Naive B cell (primary cell): ENCODE measurements around the gene ZNF469. TPM values are rescaled to one million over a fixed set of nuclear protein-coding genes. Genes with fewer than 3 reads are reported as not detected.

ENCODE experiments used
- ATAC-seq, 2 donors: fragments of 150-1000 bp; cut with Tn5 transposase; 2 replicates each; pipeline ENCODE4 v1.10.0; 2021; ENCODE audit warnings: low read depth in 2 of 2, mild to moderate bottlenecking in 2 of 2, moderate library complexity in 2 of 2
- DNase-seq: peaks from one replicate; pipeline ENCODE4 v3.0.0; 2022
- H3K27ac Mint-ChIP-seq, 6 donors: one replicate each; pipeline ENCODE4 v1.8.0; 2020 to 2022; ENCODE audit warnings: mild to moderate bottlenecking in 6 of 6, mixed read lengths in 6 of 6, moderate library complexity in 5 of 6, inconsistent platforms in 2 of 6
- H3K27me3 Mint-ChIP-seq, 3 donors: one replicate each; pipeline ENCODE4 v1.8.0; 2021 to 2022; ENCODE audit warnings: mixed read lengths in 3 of 3, mild to moderate bottlenecking in 1 of 3
- H3K36me3 Mint-ChIP-seq, 2 donors: one replicate each; pipeline ENCODE4 v1.8.0; 2020 to 2022; ENCODE audit warnings: mixed read lengths in 2 of 2, inconsistent platforms in 1 of 2, mild to moderate bottlenecking in 1 of 2
- H3K4me1 Mint-ChIP-seq, 3 donors: one replicate each; pipeline ENCODE4 v1.8.0; 2020 to 2022; ENCODE audit warnings: mixed read lengths in 3 of 3, inconsistent platforms in 1 of 3, mild to moderate bottlenecking in 1 of 3, moderate library complexity in 1 of 3
- H3K4me3 Mint-ChIP-seq, 8 donors: one replicate each; pipeline ENCODE4 v1.8.0; 2020 to 2022; ENCODE audit warnings: mild to moderate bottlenecking in 8 of 8, mixed read lengths in 8 of 8, moderate library complexity in 8 of 8, inconsistent platforms in 2 of 8
- H3K9me3 Mint-ChIP-seq, 7 donors: one replicate each; pipeline ENCODE4 v1.8.0; 2020 to 2022; ENCODE audit warnings: mixed read lengths in 7 of 7, mild to moderate bottlenecking in 5 of 7, inconsistent platforms in 2 of 7, moderate library complexity in 1 of 7
- polyA plus RNA-seq, 6 donors: library from polyadenylated mRNA; unstranded; fragments of 300-500 nt; fragmentation: Illumina TruSeq; gene quantifications; one replicate each; pipeline ENCODE4 v1.2.3, GENCODE V29; 2021; ENCODE audit warnings: low read depth in 6 of 6

The ZNF469 gene
- polyA plus RNA-seq, 6 donors from 2014 or later, result 0.08 to 0.44 (median 0.15) TPM; not detected in 1

DNA sequence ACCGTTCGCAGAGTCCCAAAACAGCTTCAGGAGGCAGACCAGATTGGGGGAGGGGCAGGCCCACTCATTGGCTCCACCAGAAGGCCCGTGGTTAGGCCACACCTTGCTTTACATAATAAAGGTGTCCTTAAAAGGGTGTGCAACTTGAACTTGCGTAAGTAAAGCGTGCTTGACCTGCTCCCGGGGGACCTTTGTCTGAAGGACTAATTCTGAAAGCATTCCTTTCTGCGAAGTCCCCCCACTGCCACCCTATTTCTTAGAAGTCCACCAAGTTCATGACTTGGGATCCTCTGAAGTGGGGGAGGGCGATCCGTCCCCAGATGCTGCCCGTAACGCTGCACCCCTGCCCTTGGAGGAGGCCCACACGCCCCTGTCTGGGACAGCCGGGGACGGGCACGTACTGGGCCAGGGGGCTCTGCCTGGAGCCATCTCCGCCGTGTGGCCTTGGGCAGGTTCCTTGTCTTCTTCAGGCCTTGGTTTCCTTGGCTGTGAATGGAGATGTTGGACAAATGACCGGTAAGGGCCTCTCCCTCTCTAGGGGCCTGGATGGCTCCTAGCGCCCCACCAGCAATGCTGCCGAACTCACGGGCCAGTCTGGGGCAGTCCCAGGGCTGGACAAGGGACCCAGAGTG is 823 bp upstream of the ZNF469 start:
- Mint-ChIP-seq H3K27me3 (peaks cover 29 to 37% (median 35%) of the 10 kb centered on the region in 3 donors), H3K27ac (no peak overlapping the region), H3K4me1 (peaks cover 5 to 15% (median 8%) of the 10 kb centered on the region in 3 donors), H3K36me3 (no peaks in the 10 kb centered on the region), H3K4me3 (peak overlapping the region in 4 of 8 donors; percentile 70 to 84 (median 78)), H3K9me3 (no peaks in the 10 kb centered on the region)
- ATAC-seq, result no peak
- no peak for DNase-seq

DNA sequence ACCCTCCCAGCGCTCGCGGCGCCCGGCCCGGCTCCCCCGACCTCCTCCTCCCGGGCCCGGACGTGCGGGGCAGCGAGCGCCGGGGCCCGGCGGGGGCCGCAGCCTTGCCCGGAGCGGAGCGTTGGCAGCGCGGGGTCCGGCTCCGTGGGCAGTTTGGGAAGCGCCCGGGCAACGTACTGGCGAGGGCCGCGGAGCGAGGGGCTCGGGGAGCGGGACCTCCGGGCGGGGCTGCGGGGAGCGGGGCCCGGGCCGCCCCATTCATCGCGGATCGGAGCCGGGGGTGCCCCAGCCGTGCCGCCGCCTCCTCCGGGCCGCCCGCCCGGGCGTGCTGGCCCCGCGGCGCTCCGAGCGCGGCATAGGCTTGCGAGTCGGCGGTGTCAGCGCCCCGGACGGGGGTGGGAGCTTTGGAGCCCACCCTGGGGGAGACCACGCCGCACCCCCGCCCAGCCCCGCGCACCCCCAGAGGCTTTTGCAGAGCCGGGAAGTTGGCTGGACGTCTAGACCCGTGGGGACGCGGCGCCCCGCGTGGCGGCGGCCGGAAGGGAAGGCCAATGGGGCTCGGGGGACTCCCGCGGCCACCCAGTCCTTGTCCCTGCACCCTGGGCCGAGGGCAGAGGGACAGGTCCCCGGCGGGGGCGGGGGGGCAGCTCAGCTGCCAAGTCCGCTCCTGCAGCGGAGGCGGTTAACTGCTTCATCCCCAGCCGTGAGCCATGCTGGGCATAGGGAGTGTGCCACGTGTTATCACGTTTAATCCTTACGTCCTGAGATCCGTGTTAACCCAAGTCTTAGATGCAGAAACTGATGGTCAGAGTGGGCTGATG is 852 bp downstream of the ZNF469 start:
- DNase-seq (peak; percentile 24), ATAC-seq (peak; percentile 57 to 58)
- Mint-ChIP-seq H3K4me1 (peaks cover 5 to 15% (median 8%) of the 10 kb centered on the region in 3 donors), H3K4me3 (peak overlapping the region in 7 of 8 donors; percentile 32 to 78 (median 58)), H3K36me3 (no peaks in the 10 kb centered on the region), H3K27ac (peak overlapping the region in 1 of 6 donors; percentile 65), H3K27me3 (peaks cover 29 to 40% (median 35%) of the 10 kb centered on the region in 3 donors), H3K9me3 (no peaks in the 10 kb centered on the region)

DNA sequence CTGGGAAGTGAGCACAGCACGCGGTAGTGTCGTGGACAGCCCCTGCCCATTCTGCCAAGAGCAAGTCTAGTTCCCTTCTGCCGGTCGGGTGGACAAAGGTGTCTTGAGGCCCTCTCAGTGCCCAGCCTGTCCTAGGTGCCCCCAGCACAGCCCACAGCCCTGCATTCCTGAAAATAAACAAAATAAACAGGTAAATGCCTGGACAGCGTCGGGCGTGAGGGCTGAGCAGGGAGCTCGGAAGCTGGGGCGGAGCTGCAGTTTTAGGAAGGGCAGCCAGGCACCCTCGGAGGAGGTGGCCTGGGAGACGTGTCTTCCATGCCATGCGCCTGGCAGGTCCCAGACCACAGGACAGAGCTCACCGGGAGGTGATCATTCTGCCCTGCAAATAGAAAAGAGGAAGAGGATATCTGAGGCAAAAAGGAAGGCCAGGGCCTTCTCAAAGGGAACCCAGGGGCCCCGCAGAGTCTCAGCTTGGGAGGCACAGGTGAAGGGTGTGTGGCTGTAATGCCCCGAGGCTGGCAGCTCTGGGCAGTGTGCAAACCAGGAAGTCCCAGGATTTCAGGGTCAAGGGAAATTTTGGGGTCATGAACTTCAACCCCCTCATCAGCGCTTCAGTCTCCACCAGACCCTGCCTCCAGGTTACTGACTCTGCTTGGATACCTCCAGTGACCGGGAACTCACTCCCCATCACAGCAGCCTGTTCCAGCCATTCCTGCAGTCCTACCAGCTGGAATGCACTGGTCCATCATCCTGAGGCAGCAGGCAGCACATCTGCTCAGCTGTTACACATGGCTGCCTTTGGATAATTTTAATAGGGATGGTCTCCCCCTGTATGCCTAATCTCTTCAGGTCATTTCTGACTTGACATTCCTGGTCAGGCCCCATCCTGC is 1.7 kb downstream of the ZNF469 start:
- DNase-seq, result no peak
- ATAC-seq, result peak; percentile 15 to 36
- H3K4me3 Mint-ChIP-seq, result peak overlapping the region; percentile 32 to 78 (median 62)
- peaks cover 5 to 15% (median 8%) of the 10 kb centered on the region in 3 donors for H3K4me1 Mint-ChIP-seq
- H3K27ac Mint-ChIP-seq, result peak overlapping the region in 1 of 6 donors; percentile 65
- no peaks in the 10 kb centered on the region for H3K36me3 Mint-ChIP-seq
- no peaks in the 10 kb centered on the region for H3K9me3 Mint-ChIP-seq
- peaks cover 29 to 43% (median 42%) of the 10 kb centered on the region in 3 donors for H3K27me3 Mint-ChIP-seq

DNA sequence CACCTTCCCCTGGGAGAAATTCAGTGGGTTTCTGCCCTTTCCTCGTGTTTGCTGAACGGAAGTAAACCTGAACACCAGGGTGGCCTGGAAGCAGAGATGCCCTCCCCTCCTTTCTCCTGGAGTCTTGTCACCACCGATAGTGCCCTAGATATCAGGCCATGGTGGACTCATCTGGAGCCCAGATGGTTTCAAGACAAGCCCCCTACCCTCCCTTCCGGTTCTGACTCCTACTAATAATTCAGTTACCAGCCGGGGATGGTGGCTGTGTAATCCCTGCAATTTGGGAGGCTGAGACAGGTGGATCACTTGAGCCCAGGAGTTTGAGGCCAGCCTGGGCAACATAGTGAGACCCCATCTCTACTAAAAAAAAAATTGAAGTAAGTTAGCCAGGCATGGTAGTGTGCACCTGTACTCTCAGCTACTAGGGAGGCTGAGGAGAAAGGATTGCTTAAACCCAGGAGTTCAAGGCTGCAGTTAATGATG is 2.4 kb downstream of the ZNF469 start:
- H3K4me3 Mint-ChIP-seq, result peak overlapping the region in 6 of 8 donors; percentile 21 to 74 (median 50)
- ATAC-seq, result no peak

DNA sequence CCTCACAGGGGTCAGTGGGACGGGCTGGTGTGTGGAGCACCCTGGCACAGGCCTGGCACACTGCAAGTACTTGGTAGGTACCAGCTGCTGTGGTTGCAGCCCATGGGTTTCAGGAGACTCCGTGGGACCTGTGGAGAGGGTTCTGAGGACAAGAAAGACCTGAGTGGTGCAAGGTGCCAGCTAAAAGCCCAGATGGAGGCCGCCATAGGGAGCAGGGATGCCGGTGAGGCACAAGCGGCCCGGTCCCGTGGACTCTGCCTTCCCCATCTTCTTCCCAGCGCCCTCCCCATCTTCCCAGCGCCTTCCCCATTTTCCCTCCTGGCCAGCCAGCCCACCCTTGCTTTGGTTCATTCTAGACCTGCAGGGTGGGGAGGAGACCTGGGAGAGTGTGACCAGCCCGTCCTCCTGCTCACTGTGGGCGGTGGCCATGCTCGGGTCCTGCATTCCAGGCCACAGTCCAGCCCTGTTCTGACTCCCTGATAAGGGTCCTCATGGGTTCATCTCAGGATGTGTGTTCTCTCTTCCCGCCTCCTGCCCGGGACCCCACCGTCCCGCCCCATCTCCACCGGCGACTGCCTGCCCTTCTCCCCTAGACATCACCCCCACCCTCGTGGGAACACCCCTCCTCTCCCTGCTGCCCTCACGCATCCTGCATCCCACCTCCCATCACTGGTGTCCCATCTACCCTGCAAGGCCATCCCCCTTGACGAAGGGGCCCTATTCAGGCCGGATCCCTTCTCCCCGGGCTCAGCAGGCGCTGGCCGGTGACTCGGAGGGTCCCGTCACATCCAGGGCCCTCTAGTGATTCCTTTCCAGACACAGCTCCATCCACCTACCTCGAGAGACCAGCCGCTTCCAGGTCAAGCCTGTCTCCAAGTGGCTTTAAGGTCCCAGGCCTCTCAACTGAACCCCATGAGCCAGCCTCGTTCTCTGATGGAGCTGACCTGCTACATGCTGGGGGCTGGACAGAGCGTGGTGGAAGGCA is 3.4 kb downstream of the ZNF469 start:
- Mint-ChIP-seq H3K27me3 (peaks cover 29 to 59% (median 58%) of the 10 kb centered on the region in 3 donors), H3K9me3 (no peaks in the 10 kb centered on the region), H3K4me3 (peak overlapping the region in 2 of 8 donors; percentile 5 to 47), H3K36me3 (no peaks in the 10 kb centered on the region), H3K27ac (no peak overlapping the region), H3K4me1 (peaks cover 5 to 15% (median 8%) of the 10 kb centered on the region in 3 donors)
- DNase-seq (no peak), ATAC-seq (no peak)

More for the DNA sequence above, 2.4 kb downstream of the ZNF469 start:
- Mint-ChIP-seq H3K9me3 (no peaks in the 10 kb centered on the region), H3K27ac (peak overlapping the region in 1 of 6 donors; percentile 56), H3K36me3 (no peaks in the 10 kb centered on the region), H3K4me1 (peaks cover 5 to 15% (median 8%) of the 10 kb centered on the region in 3 donors), H3K27me3 (peaks cover 29 to 49% (median 49%) of the 10 kb centered on the region in 3 donors)
- DNase-seq, result no peak

DNA sequence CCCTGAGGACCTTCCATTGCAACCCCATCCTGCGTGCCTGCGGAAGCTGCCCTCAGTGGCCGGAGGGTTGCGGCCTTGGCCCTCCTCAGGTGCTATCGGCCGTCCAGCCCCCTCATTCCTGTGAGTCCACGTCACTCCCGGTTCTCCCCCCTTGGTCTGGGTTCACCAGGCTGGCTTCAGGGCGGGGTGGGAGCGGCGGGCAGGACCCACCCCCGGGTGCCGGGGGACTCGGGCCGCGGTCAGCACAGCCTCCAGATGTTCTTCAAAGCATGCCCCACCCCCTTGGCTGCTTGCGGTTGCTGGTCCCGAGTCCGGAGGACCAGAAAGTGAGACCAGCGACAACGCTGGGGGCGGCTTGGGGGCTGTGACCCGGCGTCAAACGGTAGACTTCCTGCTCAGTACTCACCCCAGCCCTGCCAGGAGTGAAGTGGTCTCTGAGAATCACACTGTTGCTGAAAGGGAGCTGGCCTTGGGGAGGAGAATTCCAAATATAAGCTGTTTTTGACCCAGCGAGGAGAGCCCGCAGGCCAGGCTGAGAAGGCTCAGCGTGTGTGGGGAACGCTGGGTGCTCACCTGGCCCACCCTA is 4.5 kb downstream of the ZNF469 start:
- no peak for ATAC-seq
- peaks cover 29 to 68% (median 59%) of the 10 kb centered on the region in 3 donors for H3K27me3 Mint-ChIP-seq
- H3K4me1 Mint-ChIP-seq, result peaks cover 5 to 15% (median 8%) of the 10 kb centered on the region in 3 donors
- H3K4me3 Mint-ChIP-seq, result no peak overlapping the region
- no peaks in the 10 kb centered on the region for H3K36me3 Mint-ChIP-seq
- no peak for DNase-seq
- no peaks in the 10 kb centered on the region for H3K9me3 Mint-ChIP-seq
- no peak overlapping the region for H3K27ac Mint-ChIP-seq

DNA sequence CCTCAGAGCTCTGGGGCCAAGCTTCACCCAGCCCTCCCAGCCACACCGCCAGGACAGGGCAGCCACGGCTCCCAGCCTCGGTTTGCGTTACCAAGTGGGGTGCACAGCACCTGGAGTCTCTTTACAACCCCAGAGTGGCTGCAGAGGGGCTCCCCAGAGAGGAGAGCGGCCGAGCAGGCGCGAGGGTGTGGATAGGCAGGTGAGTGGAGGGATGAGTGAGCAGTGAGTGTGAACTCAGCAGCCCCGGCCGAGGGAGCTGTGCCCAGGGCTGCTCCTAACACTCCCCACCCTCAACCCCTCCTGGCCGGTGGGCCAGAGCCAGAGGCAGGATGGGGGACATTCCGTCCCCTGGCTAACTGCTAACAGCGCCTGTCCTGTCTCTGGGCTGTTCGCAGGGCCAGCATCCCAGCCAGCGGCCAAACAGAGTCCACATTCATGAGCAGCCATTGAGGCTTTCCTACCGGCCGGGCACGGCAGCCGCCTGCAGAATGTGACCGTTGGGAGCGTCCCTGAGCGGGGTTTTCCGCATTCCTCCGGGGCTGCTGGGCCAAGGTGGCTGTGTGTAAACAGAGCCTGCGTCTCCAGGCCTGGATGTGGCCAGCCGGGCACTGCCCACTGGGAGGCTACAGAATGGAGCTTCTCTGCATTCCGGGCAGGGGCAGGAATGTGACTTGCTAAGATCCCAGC is 5.3 kb downstream of the ZNF469 start:
- Mint-ChIP-seq H3K9me3 (no peaks in the 10 kb centered on the region), H3K4me3 (no peak overlapping the region), H3K4me1 (peaks cover 5 to 12% (median 8%) of the 10 kb centered on the region in 3 donors), H3K27ac (no peak overlapping the region), H3K36me3 (no peaks in the 10 kb centered on the region), H3K27me3 (peaks cover 31 to 75% (median 61%) of the 10 kb centered on the region in 3 donors)
- ATAC-seq, result no peak
- no peak for DNase-seq

DNA sequence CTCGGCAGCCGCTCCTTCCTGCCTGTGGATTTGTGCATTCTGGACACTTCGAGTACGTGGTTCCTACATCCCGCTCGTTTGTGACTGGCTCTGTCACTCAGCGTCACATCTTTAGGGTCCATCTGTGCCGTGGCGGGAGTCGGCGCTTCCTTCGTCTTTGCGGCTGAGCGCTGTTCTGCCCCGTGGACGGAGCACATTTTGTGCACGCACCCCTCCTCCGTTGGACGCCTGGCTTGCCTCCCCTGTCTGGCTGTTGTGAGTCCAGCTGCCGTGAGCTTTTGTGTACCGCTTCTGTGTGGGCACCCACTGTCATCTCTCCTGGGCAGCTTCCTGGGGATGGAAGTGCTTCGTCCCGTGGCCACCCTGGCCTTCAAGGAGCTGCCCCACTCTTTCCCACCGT is 6.4 kb downstream of the ZNF469 start:
- peak overlapping the region in 1 of 6 donors; percentile 56 for H3K27ac Mint-ChIP-seq
- DNase-seq (no peak), ATAC-seq (no peak)
- peaks cover 3 to 9% (median 4%) of the 10 kb centered on the region in 3 donors for H3K4me1 Mint-ChIP-seq
- no peaks in the 10 kb centered on the region for H3K36me3 Mint-ChIP-seq
- H3K4me3 Mint-ChIP-seq, result no peak overlapping the region
- peaks cover 27 to 74% (median 58%) of the 10 kb centered on the region in 3 donors for H3K27me3 Mint-ChIP-seq
- no peaks in the 10 kb centered on the region for H3K9me3 Mint-ChIP-seq

DNA sequence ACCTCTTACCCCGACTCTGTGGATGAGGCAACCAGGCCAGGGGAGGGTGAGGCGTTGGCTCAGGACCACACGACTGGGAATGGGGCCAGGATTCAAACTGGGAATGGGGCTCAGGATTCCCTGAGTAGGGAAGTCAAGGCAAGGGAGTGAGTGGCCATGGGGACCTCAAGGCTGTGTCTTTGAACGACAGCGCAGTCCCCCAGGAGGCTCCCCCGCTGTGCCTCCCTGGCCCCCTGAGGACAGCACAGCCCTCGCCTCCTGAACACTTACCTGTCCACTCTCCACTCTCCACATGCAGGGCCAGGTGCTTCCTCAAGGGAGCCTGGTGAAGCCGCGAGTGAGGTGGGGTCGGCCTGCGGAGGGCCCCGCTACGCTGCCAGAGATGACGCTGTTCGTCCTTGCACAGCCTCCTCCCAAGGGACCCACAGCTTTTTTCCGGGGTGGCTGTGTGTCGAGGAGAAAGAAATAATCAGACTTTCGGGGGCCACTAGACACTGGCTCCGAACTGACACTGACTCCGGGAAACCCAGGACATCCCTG is 6.9 kb downstream of the ZNF469 start:
- H3K9me3 Mint-ChIP-seq, result no peaks in the 10 kb centered on the region
- peaks cover 23 to 74% (median 53%) of the 10 kb centered on the region in 3 donors for H3K27me3 Mint-ChIP-seq
- peaks cover 0 to 4% (median 0%) of the 10 kb centered on the region in 3 donors for H3K4me1 Mint-ChIP-seq
- ATAC-seq (no peak), DNase-seq (no peak)
- no peak overlapping the region for H3K27ac Mint-ChIP-seq
- H3K4me3 Mint-ChIP-seq, result no peak overlapping the region
- H3K36me3 Mint-ChIP-seq, result no peaks in the 10 kb centered on the region

DNA sequence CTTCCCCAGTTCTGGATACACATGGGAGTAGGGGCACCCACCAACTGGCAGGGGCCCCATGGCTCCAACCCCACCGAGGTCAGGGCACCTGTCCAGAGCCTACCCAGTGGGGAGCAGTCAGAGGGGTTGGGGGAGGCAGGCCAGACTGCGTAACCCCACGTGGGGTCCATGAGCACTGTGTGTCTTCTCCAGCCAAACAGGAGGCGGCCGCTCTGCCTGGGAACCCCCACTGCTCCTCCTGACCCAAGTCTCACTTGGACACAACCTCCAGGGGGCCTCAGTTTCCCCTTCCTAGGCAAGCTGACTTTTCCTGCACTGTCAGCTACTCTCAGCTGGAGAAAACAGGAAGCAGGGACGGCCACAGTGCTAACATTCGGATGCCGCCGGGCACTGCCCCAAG is 7.5 kb downstream of the ZNF469 start:
- ATAC-seq (no peak), DNase-seq (no peak)
- Mint-ChIP-seq H3K9me3 (no peaks in the 10 kb centered on the region), H3K27me3 (peaks cover 17 to 71% (median 47%) of the 10 kb centered on the region in 3 donors), H3K4me3 (no peak overlapping the region), H3K36me3 (no peaks in the 10 kb centered on the region), H3K27ac (no peak overlapping the region), H3K4me1 (no peaks in the 10 kb centered on the region)

DNA sequence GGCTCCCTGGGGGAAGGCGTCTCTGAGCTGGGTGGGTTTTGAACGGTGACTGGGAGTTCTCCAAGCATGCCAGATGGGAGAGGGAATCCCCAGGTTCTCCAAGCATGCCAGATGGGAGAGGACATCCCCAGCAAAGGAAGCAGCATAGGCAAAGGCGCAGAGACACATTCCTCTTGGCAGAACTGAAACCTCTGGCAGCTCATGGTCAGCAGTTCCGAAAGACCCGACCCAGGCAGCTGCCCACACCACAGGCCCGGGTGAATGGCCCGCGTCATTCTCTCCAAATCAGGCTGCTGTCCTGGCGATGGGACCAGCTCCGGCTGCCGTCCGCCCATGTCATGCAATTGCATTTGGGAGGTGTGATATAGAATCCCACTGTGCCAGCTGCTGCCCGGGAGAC is 8.0 kb downstream of the ZNF469 start:
- Mint-ChIP-seq H3K36me3 (no peaks in the 10 kb centered on the region), H3K4me3 (no peak overlapping the region), H3K27me3 (peaks cover 13 to 66% (median 46%) of the 10 kb centered on the region in 3 donors), H3K4me1 (no peaks in the 10 kb centered on the region), H3K27ac (no peak overlapping the region), H3K9me3 (no peaks in the 10 kb centered on the region)
- ATAC-seq (no peak), DNase-seq (no peak)
